Measurements from ENCODE around the gene PRELP. TPM values are rescaled to one million over a fixed set of nuclear protein-coding genes. Genes with fewer than 3 reads are reported as not detected.
A peak's percentile ranks its signal among the peaks of the same experiment; 100 is the strongest.

PRELP gene
- polyA plus RNA-seq, 6 donors from 2014 or later = not detected

DNA sequence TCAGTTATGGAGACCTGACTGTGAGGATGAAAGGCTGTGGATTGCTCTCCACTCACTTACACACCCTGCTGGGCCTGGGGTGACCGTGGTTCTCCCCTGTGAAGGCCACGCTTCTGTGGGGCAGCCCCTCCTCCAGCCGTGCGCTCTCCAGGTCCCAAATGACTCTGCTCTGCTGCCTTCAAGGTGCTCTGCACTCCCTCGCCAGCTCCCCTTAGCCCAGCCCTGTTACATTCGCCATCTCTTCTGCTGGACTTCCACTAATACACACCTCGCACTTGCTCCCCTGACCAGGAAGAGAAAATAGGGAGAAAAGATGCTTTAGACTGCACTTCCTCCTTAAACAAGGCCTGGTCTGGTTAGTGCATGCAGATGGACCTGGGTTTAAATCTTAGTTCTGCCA, 42.9 kb downstream of the PRELP start:
- H3K4me3 Mint-ChIP-seq = peak overlapping the region in 1 of 8 donors; percentile 36
- no peaks in the 10 kb centered on the region for H3K36me3 Mint-ChIP-seq
- H3K27me3 Mint-ChIP-seq = peaks cover 8 to 21% (median 8%) of the 10 kb centered on the region in 3 donors
- no peaks in the 10 kb centered on the region for H3K4me1 Mint-ChIP-seq
- ATAC-seq (ENCODE audit: low read depth in 2 of 2) (no peak), DNase-seq (no peak)
- H3K27ac Mint-ChIP-seq = peak overlapping the region in 1 of 6 donors; percentile 69
- no peaks in the 10 kb centered on the region for H3K9me3 Mint-ChIP-seq

DNA sequence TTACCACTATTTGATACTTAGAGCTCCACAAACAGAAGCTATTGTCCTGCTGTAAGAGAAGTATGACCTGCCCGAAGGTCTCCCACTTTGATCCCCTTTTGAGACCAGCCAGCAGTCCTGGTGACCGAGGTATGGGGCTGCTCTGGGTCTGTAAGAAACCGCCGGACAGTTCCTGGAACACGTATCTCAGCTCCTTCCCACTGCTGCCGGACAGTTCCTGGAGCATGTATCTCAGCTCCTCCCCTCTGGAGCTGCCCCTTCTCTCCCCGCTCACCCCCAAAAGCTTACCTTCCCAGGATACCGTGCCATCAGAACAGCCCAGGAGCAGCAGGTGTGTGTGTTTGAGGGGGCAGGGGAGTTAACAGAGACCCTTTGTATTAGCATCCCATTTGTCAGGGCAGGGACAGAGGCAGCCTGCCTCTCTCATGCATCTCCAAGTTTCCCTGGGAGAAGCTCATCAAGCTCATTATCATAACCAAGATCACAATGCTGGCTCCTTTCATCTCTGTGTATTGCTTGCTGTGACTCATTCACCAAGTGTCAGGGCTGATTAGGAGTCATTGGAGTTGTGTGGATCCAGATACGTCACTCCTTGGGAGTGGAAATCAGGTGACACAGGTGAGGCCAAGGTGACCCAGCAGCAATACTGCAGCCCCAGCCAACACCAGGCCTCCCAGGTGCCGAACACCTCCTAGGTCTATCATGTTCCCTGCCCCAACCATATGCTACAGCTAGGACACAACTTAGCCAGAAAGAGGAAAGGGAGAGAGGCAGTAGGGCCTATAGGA, 43.6 kb downstream of the PRELP start:
- Mint-ChIP-seq H3K4me3 (no peak overlapping the region), H3K9me3 (no peaks in the 10 kb centered on the region), H3K4me1 (no peaks in the 10 kb centered on the region), H3K27me3 (peaks cover 8 to 20% (median 8%) of the 10 kb centered on the region in 3 donors), H3K27ac (peak overlapping the region in 1 of 6 donors; percentile 87), H3K36me3 (no peaks in the 10 kb centered on the region)
- ATAC-seq (ENCODE audit: low read depth in 2 of 2) (no peak), DNase-seq (no peak)

DNA sequence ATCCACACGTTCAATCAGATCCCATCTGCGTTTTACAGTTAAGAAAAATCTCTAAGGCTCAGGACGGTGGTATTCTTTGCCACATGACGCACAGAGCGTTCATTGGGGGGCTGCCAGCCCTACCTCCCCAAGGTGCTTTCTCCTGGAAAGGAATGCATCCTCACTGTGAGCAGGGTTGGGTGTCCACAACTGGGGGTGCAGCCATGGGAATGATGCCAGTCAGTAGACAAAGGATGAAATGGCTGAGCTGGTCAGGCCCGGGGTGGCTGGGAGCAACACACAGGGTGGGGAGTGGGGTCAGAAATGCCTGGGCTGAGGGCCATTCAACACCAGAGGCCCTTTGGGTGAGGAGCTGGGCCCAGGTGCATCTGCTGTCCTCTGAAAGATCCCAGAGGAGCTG, 44.3 kb downstream of the PRELP start:
- DNase-seq (no peak), ATAC-seq (ENCODE audit: low read depth in 2 of 2) (no peak)
- no peak overlapping the region for H3K4me3 Mint-ChIP-seq
- no peaks in the 10 kb centered on the region for H3K9me3 Mint-ChIP-seq
- peaks cover 8 to 14% (median 8%) of the 10 kb centered on the region in 3 donors for H3K27me3 Mint-ChIP-seq
- H3K27ac Mint-ChIP-seq = peak overlapping the region in 1 of 6 donors; percentile 87
- no peaks in the 10 kb centered on the region for H3K4me1 Mint-ChIP-seq
- H3K36me3 Mint-ChIP-seq = no peaks in the 10 kb centered on the region

DNA sequence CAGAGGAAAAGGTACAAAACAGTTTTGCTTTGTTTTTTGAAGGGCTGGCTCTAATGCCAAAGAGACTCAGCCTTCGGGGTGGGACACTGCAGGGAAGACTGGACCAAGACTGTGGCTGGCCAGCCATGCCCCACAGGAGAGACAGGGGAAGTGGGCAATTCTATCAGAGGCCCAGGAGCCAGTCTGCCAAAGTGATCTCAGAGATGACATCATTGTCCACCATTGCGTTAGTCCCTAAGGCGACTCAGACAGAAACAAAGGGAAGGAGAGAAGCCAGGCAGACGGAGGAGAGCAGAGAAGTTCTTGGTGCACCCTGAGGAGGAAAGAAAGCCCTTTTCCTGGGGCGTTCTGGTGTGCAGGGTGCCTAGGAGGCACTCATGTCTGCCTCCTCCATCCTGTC, 44.7 kb downstream of the PRELP start:
- no peaks in the 10 kb centered on the region for H3K9me3 Mint-ChIP-seq
- H3K27me3 Mint-ChIP-seq = peaks cover 4 to 10% (median 6%) of the 10 kb centered on the region in 3 donors
- no peaks in the 10 kb centered on the region for H3K4me1 Mint-ChIP-seq
- no peak overlapping the region for H3K27ac Mint-ChIP-seq
- no peak overlapping the region for H3K4me3 Mint-ChIP-seq
- ATAC-seq (ENCODE audit: low read depth in 2 of 2) = no peak
- DNase-seq = no peak
- H3K36me3 Mint-ChIP-seq = no peaks in the 10 kb centered on the region

DNA sequence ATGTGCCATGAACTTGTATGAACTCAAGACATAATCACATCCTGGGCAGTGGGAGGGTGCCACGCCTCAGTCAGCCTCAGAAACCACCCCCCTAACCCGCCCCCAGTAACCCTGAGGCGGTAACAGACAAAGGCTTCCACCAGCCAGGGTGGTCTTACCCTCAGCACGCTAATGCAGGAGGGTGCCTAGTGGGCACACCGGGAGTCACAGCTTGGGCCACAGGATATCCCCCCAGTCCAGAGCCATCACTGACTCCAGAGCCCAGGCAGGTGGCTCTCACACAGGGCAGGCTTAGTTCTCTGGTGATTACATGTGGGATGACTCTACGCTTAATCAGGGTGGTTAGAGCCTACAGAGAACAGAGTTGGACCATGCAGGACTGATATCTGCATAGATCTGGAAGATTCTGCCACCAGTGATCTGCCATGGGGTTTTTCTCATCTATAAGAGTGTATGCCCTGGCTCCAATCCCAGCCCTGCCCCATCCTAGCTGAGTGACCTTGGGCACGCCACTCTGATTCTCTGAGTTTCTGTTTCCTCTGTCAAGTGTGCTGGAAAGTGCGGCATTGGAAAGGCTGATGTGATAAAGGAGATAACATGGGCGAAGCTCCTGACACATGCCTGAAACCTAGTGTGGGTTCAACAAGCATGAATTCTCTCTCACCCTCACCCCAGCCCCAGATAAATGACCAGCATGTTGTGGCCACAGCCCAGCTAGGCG, 45.6 kb downstream of the PRELP start:
- H3K27me3 Mint-ChIP-seq = peaks cover 0 to 6% (median 0%) of the 10 kb centered on the region in 3 donors
- H3K27ac Mint-ChIP-seq = peak overlapping the region in 2 of 6 donors; percentile 10 to 20
- no peaks in the 10 kb centered on the region for H3K36me3 Mint-ChIP-seq
- no peak for DNase-seq
- no peaks in the 10 kb centered on the region for H3K4me1 Mint-ChIP-seq
- H3K4me3 Mint-ChIP-seq = no peak overlapping the region
- no peak for ATAC-seq (ENCODE audit: low read depth in 2 of 2)
- no peaks in the 10 kb centered on the region for H3K9me3 Mint-ChIP-seq

DNA sequence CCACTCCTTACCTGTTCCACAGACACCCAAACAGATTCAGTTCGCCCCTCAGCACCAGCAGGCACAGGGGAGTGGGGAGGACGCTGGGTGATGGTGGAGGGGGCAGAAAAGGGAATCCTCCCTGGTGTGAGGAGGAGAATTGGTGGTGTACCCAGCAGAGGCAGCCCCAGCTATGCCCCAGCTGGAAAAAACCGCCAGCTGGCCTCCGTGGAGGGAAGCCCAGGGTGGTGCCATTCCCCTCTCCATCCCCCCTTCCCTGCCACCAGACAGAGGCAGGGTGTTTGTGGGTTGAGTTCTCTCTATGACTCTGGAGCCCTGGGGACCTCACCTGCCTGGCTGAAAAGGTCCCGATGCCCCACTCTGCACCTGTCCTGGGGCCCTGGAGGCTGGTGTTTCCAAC, 46.2 kb downstream of the PRELP start:
- H3K4me3 Mint-ChIP-seq = no peak overlapping the region
- no peak overlapping the region for H3K27ac Mint-ChIP-seq
- H3K27me3 Mint-ChIP-seq = peaks cover 0 to 6% (median 4%) of the 10 kb centered on the region in 3 donors
- no peaks in the 10 kb centered on the region for H3K36me3 Mint-ChIP-seq
- ATAC-seq (ENCODE audit: low read depth in 2 of 2) (no peak), DNase-seq (no peak)
- no peaks in the 10 kb centered on the region for H3K4me1 Mint-ChIP-seq
- no peaks in the 10 kb centered on the region for H3K9me3 Mint-ChIP-seq

DNA sequence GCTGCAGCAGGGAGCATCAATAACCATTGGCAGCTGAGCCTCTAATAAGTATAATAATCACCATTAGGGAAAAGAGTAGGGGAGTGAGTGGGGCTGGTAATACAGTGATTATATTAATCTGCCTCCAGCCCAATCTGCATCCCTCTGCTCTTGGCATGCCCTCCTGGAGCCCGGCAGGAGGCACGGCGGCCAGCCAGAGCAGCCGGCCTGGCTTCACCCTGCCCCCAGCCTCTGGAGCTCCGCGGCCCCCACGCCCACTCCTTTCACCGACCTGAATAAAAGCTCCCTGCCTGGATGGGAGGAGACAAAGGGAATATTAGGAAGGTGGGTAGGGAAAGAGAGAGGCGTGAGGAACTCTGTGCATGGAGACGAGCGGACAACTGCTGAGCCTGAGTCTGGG, 46.6 kb downstream of the PRELP start:
- H3K27ac Mint-ChIP-seq = no peak overlapping the region
- no peaks in the 10 kb centered on the region for H3K36me3 Mint-ChIP-seq
- no peak overlapping the region for H3K4me3 Mint-ChIP-seq
- H3K27me3 Mint-ChIP-seq = peaks cover 0 to 8% (median 6%) of the 10 kb centered on the region in 3 donors
- ATAC-seq (ENCODE audit: low read depth in 2 of 2) = no peak
- no peak for DNase-seq
- H3K9me3 Mint-ChIP-seq = no peaks in the 10 kb centered on the region
- no peaks in the 10 kb centered on the region for H3K4me1 Mint-ChIP-seq

DNA sequence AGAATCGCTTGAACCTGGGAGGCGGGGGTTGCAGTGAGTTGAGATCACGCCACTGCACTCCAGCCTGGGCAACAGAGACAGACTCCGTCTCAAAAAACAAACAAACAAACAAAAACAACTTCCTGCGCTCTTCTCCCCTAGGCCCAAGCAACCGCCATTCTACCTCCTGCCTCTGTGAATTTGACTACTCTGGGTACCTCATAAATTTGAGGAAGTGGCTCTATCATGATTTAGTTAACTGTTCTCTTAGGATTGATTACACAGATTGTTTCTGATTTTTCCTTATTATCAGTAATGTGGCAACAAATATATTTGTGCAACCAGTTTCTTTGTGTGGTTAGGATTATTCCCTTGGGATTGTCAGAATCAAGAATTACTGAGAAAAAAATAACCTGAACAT, 48.1 kb downstream of the PRELP start:
- H3K27me3 Mint-ChIP-seq = peaks cover 0 to 8% (median 2%) of the 10 kb centered on the region in 3 donors
- no peaks in the 10 kb centered on the region for H3K9me3 Mint-ChIP-seq
- H3K27ac Mint-ChIP-seq = no peak overlapping the region
- DNase-seq (no peak), ATAC-seq (ENCODE audit: low read depth in 2 of 2) (no peak)
- no peaks in the 10 kb centered on the region for H3K36me3 Mint-ChIP-seq
- H3K4me1 Mint-ChIP-seq = no peaks in the 10 kb centered on the region
- H3K4me3 Mint-ChIP-seq = no peak overlapping the region

DNA sequence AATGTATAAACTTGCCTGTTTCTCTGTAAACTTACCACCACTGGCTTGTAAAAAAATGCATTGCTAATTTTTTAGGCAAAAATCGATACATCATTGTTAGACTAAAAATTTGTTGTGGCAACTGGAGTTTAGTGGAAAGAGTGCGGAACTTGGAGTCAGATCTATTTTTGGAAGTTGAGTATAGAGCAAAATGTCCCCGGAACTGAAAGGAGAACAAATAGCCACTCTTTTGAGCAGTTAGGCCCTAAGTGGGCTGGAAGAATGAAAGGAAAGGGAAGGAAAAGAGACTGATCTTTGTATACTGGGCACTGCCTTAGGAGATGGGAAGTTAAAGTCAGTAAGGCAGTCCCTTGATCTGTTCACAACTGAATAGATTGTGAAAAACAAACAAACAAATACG, 48.5 kb downstream of the PRELP start:
- Mint-ChIP-seq H3K27me3 (peaks cover 0 to 8% (median 0%) of the 10 kb centered on the region in 3 donors), H3K4me3 (no peak overlapping the region), H3K4me1 (peaks cover 0 to 3% (median 0%) of the 10 kb centered on the region in 3 donors), H3K27ac (no peak overlapping the region), H3K36me3 (no peaks in the 10 kb centered on the region), H3K9me3 (no peaks in the 10 kb centered on the region)
- DNase-seq (no peak), ATAC-seq (ENCODE audit: low read depth in 2 of 2) (no peak)

DNA sequence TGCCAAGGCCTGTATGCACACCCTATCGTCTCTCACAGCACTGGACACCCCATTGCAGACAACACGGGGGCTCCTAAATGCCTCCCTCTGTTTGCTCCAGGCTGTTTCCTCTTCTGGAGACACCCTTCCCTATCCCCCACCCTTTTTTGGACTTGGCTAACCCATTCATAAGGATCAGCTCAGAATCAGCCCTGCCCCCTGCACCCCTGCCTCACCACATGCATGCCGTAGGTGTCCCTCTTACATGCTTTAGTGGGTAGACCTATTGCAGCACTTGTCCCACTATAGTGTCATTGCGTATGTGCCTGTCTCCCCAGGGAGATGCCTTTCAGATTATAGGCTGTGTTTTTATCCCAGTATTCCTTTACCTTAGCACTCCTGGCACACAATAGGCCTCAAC, 49.2 kb downstream of the PRELP start:
- H3K27ac Mint-ChIP-seq = no peak overlapping the region
- DNase-seq (no peak), ATAC-seq (ENCODE audit: low read depth in 2 of 2) (no peak)
- no peaks in the 10 kb centered on the region for H3K36me3 Mint-ChIP-seq
- H3K9me3 Mint-ChIP-seq = no peaks in the 10 kb centered on the region
- H3K4me1 Mint-ChIP-seq = peaks cover 0 to 4% (median 3%) of the 10 kb centered on the region in 3 donors
- H3K27me3 Mint-ChIP-seq = peaks cover 0 to 8% (median 0%) of the 10 kb centered on the region in 3 donors
- H3K4me3 Mint-ChIP-seq = peak overlapping the region in 1 of 8 donors; percentile 54

DNA sequence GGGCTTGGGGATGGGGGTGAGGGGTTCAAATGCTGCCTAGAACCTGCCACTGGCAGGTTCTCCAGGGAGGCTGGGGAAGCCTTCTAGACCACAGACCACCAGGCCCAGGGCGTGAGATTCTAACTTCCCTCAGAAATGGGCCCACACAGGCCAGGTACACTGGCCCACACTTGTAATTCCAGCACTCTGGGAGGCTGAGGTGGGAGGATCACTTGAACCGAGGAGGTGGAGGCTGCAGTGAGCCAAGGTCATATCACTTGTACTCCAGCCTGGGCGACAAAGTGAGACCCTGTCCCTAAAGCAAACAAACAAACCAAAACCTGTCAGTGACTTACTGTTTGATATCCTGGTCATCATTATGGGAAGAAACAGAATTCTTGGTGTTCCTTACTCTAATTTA, 50.1 kb downstream of the PRELP start:
- peaks cover 0 to 8% (median 0%) of the 10 kb centered on the region in 3 donors for H3K27me3 Mint-ChIP-seq

DNA sequence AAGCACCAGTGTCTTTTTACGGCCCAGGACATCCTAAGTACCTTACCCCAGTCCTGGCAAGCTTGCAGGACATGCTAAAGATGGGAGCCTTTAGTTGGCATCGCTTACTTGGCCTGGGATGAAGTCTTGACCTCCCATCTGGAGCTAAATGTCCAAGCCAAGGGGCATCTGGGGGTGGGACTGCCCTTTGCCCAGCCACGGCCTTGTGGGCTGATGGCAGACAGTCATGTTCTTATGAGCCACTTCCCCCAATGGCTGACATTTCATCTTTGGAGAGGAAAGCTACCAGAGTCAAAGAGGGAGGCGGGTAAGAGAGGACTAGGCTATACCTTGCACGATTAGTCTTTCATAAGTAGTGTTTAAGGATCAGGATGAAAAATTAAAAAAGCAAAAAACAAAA, 50.5 kb downstream of the PRELP start:
- peak overlapping the region in 1 of 6 donors; percentile 20 for H3K27ac Mint-ChIP-seq
- no peak overlapping the region for H3K4me3 Mint-ChIP-seq
- DNase-seq (no peak), ATAC-seq (ENCODE audit: low read depth in 2 of 2) (no peak)
- no peaks in the 10 kb centered on the region for H3K36me3 Mint-ChIP-seq
- peaks cover 0 to 6% (median 3%) of the 10 kb centered on the region in 3 donors for H3K4me1 Mint-ChIP-seq
- peaks cover 0 to 8% (median 0%) of the 10 kb centered on the region in 3 donors for H3K27me3 Mint-ChIP-seq
- H3K9me3 Mint-ChIP-seq = no peaks in the 10 kb centered on the region

More for the DNA sequence above, 50.1 kb downstream of the PRELP start:
- H3K4me1 Mint-ChIP-seq = peaks cover 0 to 6% (median 3%) of the 10 kb centered on the region in 3 donors
- no peak overlapping the region for H3K4me3 Mint-ChIP-seq
- H3K9me3 Mint-ChIP-seq = no peaks in the 10 kb centered on the region
- ATAC-seq (ENCODE audit: low read depth in 2 of 2) (no peak), DNase-seq (no peak)
- H3K36me3 Mint-ChIP-seq = no peaks in the 10 kb centered on the region
- H3K27ac Mint-ChIP-seq = no peak overlapping the region

DNA sequence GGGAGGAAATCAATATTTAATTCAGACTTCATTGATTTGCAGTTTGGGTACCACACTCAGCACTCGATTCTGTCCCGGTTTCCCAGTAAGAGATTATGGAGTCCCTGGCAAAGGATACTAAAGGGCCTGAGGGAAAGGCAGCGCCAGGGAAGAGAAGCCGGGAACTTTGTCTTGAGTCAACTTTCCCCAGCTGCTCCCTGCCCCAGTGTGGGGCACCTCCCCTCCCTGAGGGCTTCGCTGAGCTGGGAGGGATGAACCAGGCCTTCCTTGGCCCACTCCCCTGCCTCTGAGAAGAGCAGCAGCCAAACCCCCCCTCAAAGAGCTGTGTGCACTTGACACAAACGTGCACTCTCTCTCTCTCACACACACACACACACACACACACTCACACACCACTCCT, 51.0 kb downstream of the PRELP start:
- DNase-seq (no peak), ATAC-seq (ENCODE audit: low read depth in 2 of 2) (no peak)
- Mint-ChIP-seq H3K27ac (no peak overlapping the region), H3K4me3 (no peak overlapping the region), H3K9me3 (no peaks in the 10 kb centered on the region), H3K27me3 (peaks cover 0 to 8% (median 0%) of the 10 kb centered on the region in 3 donors), H3K36me3 (no peaks in the 10 kb centered on the region), H3K4me1 (peaks cover 0 to 6% (median 3%) of the 10 kb centered on the region in 3 donors)

DNA sequence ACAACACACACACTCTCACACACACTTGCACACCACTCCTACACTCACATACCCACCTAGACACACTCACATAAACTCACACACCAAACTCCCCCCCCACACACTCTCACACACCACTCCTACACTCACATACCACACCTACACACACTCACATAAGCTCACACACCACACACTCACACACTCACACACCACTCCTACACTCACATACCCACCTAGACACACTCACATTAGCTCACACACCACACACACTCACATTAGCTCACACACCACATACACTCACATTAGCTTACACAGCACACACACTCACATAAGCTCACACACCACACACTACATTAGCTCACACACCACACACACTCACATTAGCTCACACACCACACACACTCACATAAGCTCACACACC, 51.4 kb downstream of the PRELP start:
- no peaks in the 10 kb centered on the region for H3K36me3 Mint-ChIP-seq
- H3K9me3 Mint-ChIP-seq = no peaks in the 10 kb centered on the region
- H3K27ac Mint-ChIP-seq = peak overlapping the region in 1 of 6 donors; percentile 14
- ATAC-seq (ENCODE audit: low read depth in 2 of 2) (no peak), DNase-seq (no peak)
- peaks cover 0 to 6% (median 3%) of the 10 kb centered on the region in 3 donors for H3K4me1 Mint-ChIP-seq
- H3K27me3 Mint-ChIP-seq = peaks cover 0 to 8% (median 0%) of the 10 kb centered on the region in 3 donors
- H3K4me3 Mint-ChIP-seq = no peak overlapping the region
